Parathyroid adenoma (tissue), 2 donors: Measurements from ENCODE around the gene PAGR1.

Source experiments
- H2AFZ ChIP-seq: fragments of 300-600 bp; sonication (generic); one replicate; pipeline ENCODE4 v1.7.0; 2017; ENCODE audit warnings: antibody characterized with exemption, mild to moderate bottlenecking
- H3K27ac ChIP-seq: fragments of 300-600 bp; sonication (generic); one replicate; pipeline ENCODE4 v1.7.0; 2017
- H3K27me3 ChIP-seq: fragments of 300-600 bp; sonication (generic); one replicate; pipeline ENCODE4 v1.7.0; 2017; ENCODE audit warnings: low read length; ENCODE audit not compliant: control insufficient read depth, insufficient read depth
- H3K36me3 ChIP-seq: fragments of 300-600 bp; sonication (generic); one replicate; pipeline ENCODE4 v1.7.0; 2017; ENCODE audit warnings: low read length; ENCODE audit not compliant: control insufficient read depth, insufficient read depth
- H3K4me1 ChIP-seq: fragments of 300-600 bp; sonication (generic); one replicate; pipeline ENCODE4 v1.7.0; 2017; ENCODE audit warnings: control low read depth
- H3K4me2 ChIP-seq: fragments of 300-600 bp; sonication (generic); one replicate; pipeline ENCODE4 v1.7.0; 2017; ENCODE audit warnings: low read length
- H3K4me3 ChIP-seq: fragments of 300-600 bp; sonication (generic); one replicate; pipeline ENCODE4 v1.7.0; 2017; ENCODE audit warnings: low read depth, low read length
- H3K79me2 ChIP-seq: fragments of 300-600 bp; sonication (generic); one replicate; pipeline ENCODE4 v1.7.0; 2017; ENCODE audit warnings: control low read depth
- H3K9ac ChIP-seq: fragments of 300-600 bp; sonication (generic); one replicate; pipeline ENCODE4 v1.7.0; 2017; ENCODE audit warnings: mild to moderate bottlenecking
- H3K9me3 ChIP-seq: fragments of 300-600 bp; sonication (generic); one replicate; pipeline ENCODE4 v1.7.0; 2017; ENCODE audit warnings: low read length; ENCODE audit not compliant: control insufficient read depth
- CTCF ChIP-seq: fragments of 300-600 bp; sonication (generic); IDR thresholded peaks from one replicate; pipeline ENCODE4 v1.7.0; 2017; ENCODE audit warnings: antibody characterized with exemption, mild to moderate bottlenecking
- donor health status: primary hyperparathyroidism.

Gene PAGR1

GRCh38 chr16:29814592-29814991 is 1.4 kb upstream of the PAGR1 start:
- no peak overlapping the region for H2AFZ ChIP-seq
- no peaks in the 10 kb centered on the region for H3K36me3 ChIP-seq
- H3K9ac ChIP-seq = no peak overlapping the region
- H3K4me3 ChIP-seq = peak overlapping the region; percentile 46
- no peak overlapping the region for H3K27ac ChIP-seq
- H3K79me2 ChIP-seq = peaks cover 17% of the 10 kb centered on the region
- peak overlapping the region; percentile 80 for H3K4me2 ChIP-seq
- no peaks in the 10 kb centered on the region for H3K9me3 ChIP-seq
- no peaks in the 10 kb centered on the region for H3K27me3 ChIP-seq
- no peak for TF ChIP-seq CTCF
- peaks cover 21% of the 10 kb centered on the region for H3K4me1 ChIP-seq

- Histone ChIP-seq H3K9ac (no peak overlapping the region), H3K9me3 (no peaks in the 10 kb centered on the region), H3K27me3 (no peaks in the 10 kb centered on the region), H3K27ac (peak overlapping the region; percentile 95), H3K79me2 (peaks cover 17% of the 10 kb centered on the region), H2AFZ (peak overlapping the region; percentile 77), H3K4me3 (peak overlapping the region; percentile 46), H3K4me2 (peak overlapping the region; percentile 80), H3K36me3 (no peaks in the 10 kb centered on the region), H3K4me1 (peaks cover 21% of the 10 kb centered on the region)
- no peak for TF ChIP-seq CTCF
These were observed 775 bp upstream of the PAGR1 start for GRCh38 chr16:29815032-29815721.

- H3K4me3 ChIP-seq = peak overlapping the region; percentile 89
- TF ChIP-seq CTCF = no peak
- peak overlapping the region; percentile 89 for H3K4me2 ChIP-seq
- no peaks in the 10 kb centered on the region for H3K36me3 ChIP-seq
- peak overlapping the region; percentile 47 for H3K9ac ChIP-seq
- H3K9me3 ChIP-seq = no peaks in the 10 kb centered on the region
- H3K27me3 ChIP-seq = no peaks in the 10 kb centered on the region
- peaks cover 17% of the 10 kb centered on the region for H3K79me2 ChIP-seq
- H3K4me1 ChIP-seq = peaks cover 18% of the 10 kb centered on the region
- peak overlapping the region; percentile 95 for H3K27ac ChIP-seq
- peak overlapping the region; percentile 96 for H2AFZ ChIP-seq
These were observed 916 bp downstream of the PAGR1 start for GRCh38 chr16:29816694-29817441.

GRCh38 chr16:29818082-29818481 is 2.1 kb downstream of the PAGR1 start:
- Histone ChIP-seq H2AFZ (no peak overlapping the region), H3K9me3 (no peaks in the 10 kb centered on the region), H3K9ac (no peak overlapping the region), H3K4me2 (no peak overlapping the region), H3K27me3 (no peaks in the 10 kb centered on the region), H3K4me3 (no peak overlapping the region), H3K79me2 (peaks cover 26% of the 10 kb centered on the region), H3K4me1 (peaks cover 25% of the 10 kb centered on the region), H3K27ac (no peak overlapping the region), H3K36me3 (no peaks in the 10 kb centered on the region)
- TF ChIP-seq CTCF = no peak
